Endothelial cell of umbilical vein (primary cell): ENCODE data around the gene DDA1. TPM values are rescaled to one million over a fixed set of nuclear protein-coding genes. Genes with fewer than 3 reads are reported as not detected.

Experiments used
- BruUV-seq: library from RNA; stranded (reverse); fragments of 400-500 nt; replicated peaks from 2 replicates; lab custom pipeline; 2021; lab: Mats Ljungman, UMichigan
- CTCF ChIA-PET: fragments of 300-600, 350-600 bp; sonication (Branson Sonifier 250); formaldehyde crosslinking; loops from one replicate; lab custom pipeline; 2021; ENCODE audit warnings: antibody characterized with exemption, inconsistent platforms; lab: Charles Lee
- POLR2A ChIA-PET: fragments of 300-600, 350-600 bp; sonication (Branson Sonifier 250); formaldehyde crosslinking; loops from one replicate; lab custom pipeline; 2021; ENCODE audit warnings: antibody characterized with exemption, inconsistent platforms; lab: Charles Lee
- DNase-seq: peaks from one replicate; pipeline ENCODE4 v3.0.0-alpha.2; 2011; ENCODE audit warnings: low read depth, low spot score
- FAIRE-seq: peaks from 2 replicates; lab custom pipeline; 2011; peaks lifted over from hg19 to GRCh38; lab: Jason Lieb, UNC
- H2AFZ ChIP-seq: 2 replicates; pipeline ENCODE4 v1.6.0; 2012; ENCODE audit warnings: low read depth, low read length, control low read depth, inconsistent platforms
- H3K27ac ChIP-seq: 2 replicates; pipeline ENCODE4 v1.5.1; 2011; ENCODE audit warnings: low read depth, mild to moderate bottlenecking, control low read depth, low read length, moderate library complexity; ENCODE audit not compliant: insufficient read depth
- H3K27me3 ChIP-seq, 2 experiments: 2 replicates each; pipeline versions ENCODE4 v1.6.0 to v1.6.1; 2011; ENCODE audit warnings: low read length in 2 of 2, mixed read lengths in 1 of 2; ENCODE audit not compliant: control insufficient read depth in 2 of 2, insufficient read depth in 2 of 2
- H3K36me3 ChIP-seq, 2 experiments: 2 replicates in 1 of 2; 3 replicates in 1 of 2; pipeline ENCODE4 v1.5.1; 2011; ENCODE audit warnings: low read length in 2 of 2, mild to moderate bottlenecking in 1 of 2, moderate library complexity in 1 of 2; ENCODE audit not compliant: control insufficient read depth in 2 of 2, insufficient read depth in 2 of 2; ENCODE audit errors: extremely low read depth in 1 of 2
- H3K4me1 ChIP-seq: 3 replicates; pipeline ENCODE4 v1.5.1; 2011; ENCODE audit warnings: mild to moderate bottlenecking, low read length; ENCODE audit not compliant: control insufficient read depth, insufficient read depth; ENCODE audit errors: extremely low read depth
- H3K4me2 ChIP-seq: 2 replicates; pipeline ENCODE4 v1.6.1; 2011; ENCODE audit warnings: low read length, control low read depth, mixed read lengths; ENCODE audit not compliant: insufficient read depth
- H3K4me3 ChIP-seq, 3 experiments: fragments of 200-600 bp in 1 of 3; sonication (generic), shearing (Covaris generic) in 1 of 3; replicated peaks in 1 of 3; 2 replicates each; pipeline ENCODE4 v1.5.1; 2011 to 2016; ENCODE audit warnings: control low read depth in 3 of 3, low read length in 3 of 3, mild to moderate bottlenecking in 2 of 3, inconsistent platforms in 1 of 3, low read depth in 1 of 3, moderate library complexity in 1 of 3; ENCODE audit not compliant: insufficient read depth in 1 of 3
- H3K79me2 ChIP-seq: 2 replicates; pipeline ENCODE4 v1.6.0; 2012; ENCODE audit warnings: low read length, inconsistent platforms; ENCODE audit not compliant: control insufficient read depth, insufficient read depth
- H3K9ac ChIP-seq: replicated peaks from 2 replicates; pipeline ENCODE3; 2011; ENCODE audit warnings: low read length, control low read depth; ENCODE audit not compliant: insufficient read depth; ENCODE audit errors: extremely low read depth
- H3K9me1 ChIP-seq: replicated peaks from 3 replicates; pipeline ENCODE4 v1.6.0; 2011; ENCODE audit warnings: mild to moderate bottlenecking, low read length; ENCODE audit not compliant: control insufficient read depth, insufficient read depth; ENCODE audit errors: extremely low read depth
- H3K9me3 ChIP-seq: replicated peaks from 2 replicates; pipeline ENCODE4 v1.5.1; 2012; ENCODE audit warnings: low read length, inconsistent platforms; ENCODE audit not compliant: control insufficient read depth, insufficient read depth
- H4K20me1 ChIP-seq: replicated peaks from 2 replicates; pipeline ENCODE3; 2011; ENCODE audit warnings: mild to moderate bottlenecking, low read length; ENCODE audit not compliant: control insufficient read depth, insufficient read depth; ENCODE audit errors: extremely low read depth
- EZH2 ChIP-seq: IDR thresholded peaks from 2 replicates; pipeline ENCODE4 v1.6.1; 2012; ENCODE audit warnings: borderline replicate concordance, low read depth, mild to moderate bottlenecking, moderate library complexity, low read length, inconsistent platforms; ENCODE audit not compliant: severe bottlenecking
- FOS ChIP-seq: IDR thresholded peaks from 2 replicates; pipeline ENCODE4 v1.6.1; 2011; ENCODE audit warnings: mild to moderate bottlenecking, low read length, moderate library complexity, borderline replicate concordance; ENCODE audit not compliant: insufficient read depth
- POLR2A ChIP-seq: IDR thresholded peaks from 2 replicates; pipeline ENCODE4 v1.6.1; 2012; ENCODE audit warnings: low read depth, mild to moderate bottlenecking, control low read depth, low read length
- POLR2AphosphoS5 ChIP-seq: IDR thresholded peaks from 2 replicates; pipeline ENCODE4 v1.6.1; 2012; ENCODE audit warnings: low read depth, mild to moderate bottlenecking, control low read depth, low read length, moderate library complexity; ENCODE audit not compliant: insufficient read depth
- dilution Hi-C: fragments of 300-500 bp; cut with MboI; formaldehyde crosslinking; loops from one replicate; pipeline ENCODE4 v1.15.0; 2019; ENCODE audit warnings: low sequenced_read_pairs; ENCODE audit not compliant: extremely low pct_ligation_motif_present
- intact Hi-C: fragments of 100-400 bp; cut with micrococcal nuclease; formaldehyde crosslinking; loops from one replicate; pipeline ENCODE4 v1.10.0; 2022
- polyA plus RNA-seq, 4 experiments: library from polyadenylated mRNA; depleted of rRNA in 3 of 4; stranded (reverse) in 3 of 4; unstranded in 1 of 4; fragments of >200 nt; gene quantifications; 2 replicates each; pipeline versions ENCODE4 v1.2.1 to v1.2.3, GENCODE V29; 2011 to 2012; ENCODE audit warnings: missing spikeins in 1 of 4
- total RNA-seq: library from RNA; stranded (reverse); gene quantifications from 2 replicates; pipeline ENCODE4 v1.2.3, GENCODE V29; 2021
- TF ChIP-seq, protein P1 (sequence below), 2 donors: IDR thresholded peaks; 1 replicate in 1 of 2; 2 replicates in 1 of 2; pipeline ENCODE4 v1.5.1; 2011; ENCODE audit warnings: low read length in 2 of 2, mild to moderate bottlenecking in 2 of 2, moderate library complexity in 2 of 2, control low read depth in 1 of 2, inconsistent platforms in 1 of 2, low read depth in 1 of 2; ENCODE audit not compliant: insufficient read depth in 1 of 2; ENCODE audit errors: extremely low read depth in 1 of 2
- TF ChIP-seq, protein P2 (sequence below): IDR thresholded peaks from 2 replicates; pipeline ENCODE4 v1.6.1; 2011; ENCODE audit not compliant: insufficient read depth, insufficient read length

The DDA1 gene
- total and polyA plus RNA-seq, 2 donors (not counting 3 experiments of a cell fraction or from before 2014, with no cell fraction given), result 52.9 to 64.7 TPM

DNA sequence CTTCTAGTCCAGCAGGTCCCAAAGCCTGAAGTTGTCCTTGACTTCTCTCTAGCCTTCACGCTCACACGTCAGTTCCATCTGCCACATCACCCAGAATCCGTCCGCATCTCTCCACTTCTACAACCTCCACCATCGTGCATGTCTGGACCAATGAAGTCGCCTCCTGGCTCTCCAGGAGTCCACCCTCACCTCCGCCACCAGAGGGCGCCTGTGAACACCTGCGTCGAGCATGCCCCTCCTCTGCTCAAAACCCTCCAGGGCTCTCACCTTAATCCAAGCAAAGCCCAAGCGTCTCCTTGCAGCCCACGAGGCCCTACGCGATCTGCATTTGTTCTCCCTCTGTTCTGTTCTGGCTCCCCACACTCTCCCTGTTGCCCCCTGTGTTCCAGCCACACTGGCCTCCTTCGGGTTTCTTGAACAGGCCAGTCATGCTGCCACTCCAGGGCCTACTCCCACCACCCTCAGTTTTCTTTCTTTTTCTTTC, 48.5 kb upstream of the DDA1 start:
- POLR2A ChIA-PET, result no interaction called here
- H3K4me3 ChIP-seq, result no peak overlapping the region
- intact Hi-C loops (loop anchor here (1.0 kb wide), 2 partner anchors 21 to 194 kb away; no protein-coding TSS in a partner anchor), dilution Hi-C loops (no loop called here)
- H4K20me1 ChIP-seq, result no peaks in the 10 kb centered on the region
- no peak overlapping the region for H3K4me2 ChIP-seq
- DNase-seq (peak; percentile 74), FAIRE-seq (peak; percentile 83)
- peaks cover 13% of the 10 kb centered on the region for H3K4me1 ChIP-seq
- H3K9ac ChIP-seq, result no peak overlapping the region
- H3K9me3 ChIP-seq, result no peaks in the 10 kb centered on the region
- no peaks in the 10 kb centered on the region for H3K27me3 ChIP-seq
- H3K27ac ChIP-seq, result no peak overlapping the region
- no peaks in the 10 kb centered on the region for H3K9me1 ChIP-seq
- CTCF ChIA-PET, result interaction anchor here (0.6 to 3.1 kb wide), 14 partner anchors 10 to 192 kb away, joined by 3 to 28 read pairs (median 4); partner anchors contain the start of gene ANKLE1
- no peak for TF ChIP-seq POLR2AphosphoS5
- no peak for TF ChIP-seq POLR2A
- TF ChIP-seq FOS, result no peak
- no peak for TF ChIP-seq EZH2
- TF ChIP-seq, protein P1, sequence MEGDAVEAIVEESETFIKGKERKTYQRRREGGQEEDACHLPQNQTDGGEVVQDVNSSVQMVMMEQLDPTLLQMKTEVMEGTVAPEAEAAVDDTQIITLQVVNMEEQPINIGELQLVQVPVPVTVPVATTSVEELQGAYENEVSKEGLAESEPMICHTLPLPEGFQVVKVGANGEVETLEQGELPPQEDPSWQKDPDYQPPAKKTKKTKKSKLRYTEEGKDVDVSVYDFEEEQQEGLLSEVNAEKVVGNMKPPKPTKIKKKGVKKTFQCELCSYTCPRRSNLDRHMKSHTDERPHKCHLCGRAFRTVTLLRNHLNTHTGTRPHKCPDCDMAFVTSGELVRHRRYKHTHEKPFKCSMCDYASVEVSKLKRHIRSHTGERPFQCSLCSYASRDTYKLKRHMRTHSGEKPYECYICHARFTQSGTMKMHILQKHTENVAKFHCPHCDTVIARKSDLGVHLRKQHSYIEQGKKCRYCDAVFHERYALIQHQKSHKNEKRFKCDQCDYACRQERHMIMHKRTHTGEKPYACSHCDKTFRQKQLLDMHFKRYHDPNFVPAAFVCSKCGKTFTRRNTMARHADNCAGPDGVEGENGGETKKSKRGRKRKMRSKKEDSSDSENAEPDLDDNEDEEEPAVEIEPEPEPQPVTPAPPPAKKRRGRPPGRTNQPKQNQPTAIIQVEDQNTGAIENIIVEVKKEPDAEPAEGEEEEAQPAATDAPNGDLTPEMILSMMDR (IDR thresholded peaks at IDR 0.05; ENCODE audit: extremely low read depth in 1 of 2, insufficient read depth in 1 of 2, low read depth in 1 of 2, low read length in 2 of 2), result peak; percentile 93 to 97
- TF ChIP-seq, protein P2, sequence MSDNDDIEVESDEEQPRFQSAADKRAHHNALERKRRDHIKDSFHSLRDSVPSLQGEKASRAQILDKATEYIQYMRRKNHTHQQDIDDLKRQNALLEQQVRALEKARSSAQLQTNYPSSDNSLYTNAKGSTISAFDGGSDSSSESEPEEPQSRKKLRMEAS, result no peak
- BruUV-seq, result no TSS peak
- no peaks in the 10 kb centered on the region for H3K79me2 ChIP-seq
- no peak overlapping the region for H2AFZ ChIP-seq
- H3K36me3 ChIP-seq, result peaks cover 0 to 21% of the 10 kb centered on the region in 2 experiments
